ENCODE results near the gene CYYR1. TPM values are rescaled to one million over a fixed set of nuclear protein-coding genes. Genes with fewer than 3 reads are reported as not detected.

Gene CYYR1
- total RNA-seq: 6.2 TPM

GRCh38 chr21:26572702-26573381 is at the start of gene CYYR1:
Gene CYYR1 (minus strand): TSS chr21:26573286. CDS start chr21:26572940, 346 bp downstream.
- DNase-seq (ENCODE audit: low read depth in 2 of 3, low spot score in 2 of 3): peak in 1 of 3 donors; percentile 46

- no peak for DNase-seq (ENCODE audit: low read depth in 2 of 3, low spot score in 2 of 3)
Measured at GRCh38 chr21:26617176-26617575, 44.1 kb upstream of the CYYR1 start.

GRCh38 chr21:26614251-26614650 is 41.2 kb upstream of the CYYR1 start:
- DNase-seq (ENCODE audit: low read depth in 2 of 3, low spot score in 2 of 3): no peak

- no peak for DNase-seq (ENCODE audit: low read depth in 2 of 3, low spot score in 2 of 3)
Measured at GRCh38 chr21:26599261-26599660, 26.2 kb upstream of the CYYR1 start.

- no peak for DNase-seq (ENCODE audit: low read depth in 2 of 3, low spot score in 2 of 3)
Measured at GRCh38 chr21:26597981-26598380, 24.9 kb upstream of the CYYR1 start.

- no peak for DNase-seq (ENCODE audit: low read depth in 2 of 3, low spot score in 2 of 3)
Measured at GRCh38 chr21:26597031-26597430, 23.9 kb upstream of the CYYR1 start.

GRCh38 chr21:26595971-26596370 is 22.9 kb upstream of the CYYR1 start:
- DNase-seq (ENCODE audit: low read depth in 2 of 3, low spot score in 2 of 3): no peak

GRCh38 chr21:26593800-26594199 is 20.7 kb upstream of the CYYR1 start:
- DNase-seq (ENCODE audit: low read depth in 2 of 3, low spot score in 2 of 3): no peak

GRCh38 chr21:26591543-26591942 is 18.5 kb upstream of the CYYR1 start:
- no peak for DNase-seq (ENCODE audit: low read depth in 2 of 3, low spot score in 2 of 3)

- no peak for DNase-seq (ENCODE audit: low read depth in 2 of 3, low spot score in 2 of 3)
Measured at GRCh38 chr21:26588446-26588845, 15.4 kb upstream of the CYYR1 start.

- DNase-seq (ENCODE audit: low read depth in 2 of 3, low spot score in 2 of 3): no peak
Measured at GRCh38 chr21:26587736-26588201, 14.7 kb upstream of the CYYR1 start.

- no peak for DNase-seq (ENCODE audit: low read depth in 2 of 3, low spot score in 2 of 3)
Measured at GRCh38 chr21:26583769-26584168, 10.7 kb upstream of the CYYR1 start.

GRCh38 chr21:26581818-26582217 is 8.7 kb upstream of the CYYR1 start:
- DNase-seq (ENCODE audit: low read depth in 2 of 3, low spot score in 2 of 3): no peak

- peak in 1 of 3 donors; percentile 46 for DNase-seq (ENCODE audit: low read depth in 2 of 3, low spot score in 2 of 3)
Measured at GRCh38 chr21:26572076-26572701, 897 bp downstream of the CYYR1 start.

- no peak for DNase-seq (ENCODE audit: low read depth in 2 of 3, low spot score in 2 of 3)
Measured at GRCh38 chr21:26570203-26570602, 2.9 kb downstream of the CYYR1 start.

- DNase-seq (ENCODE audit: low read depth in 2 of 3, low spot score in 2 of 3): no peak
Measured at GRCh38 chr21:26565546-26565945, 7.5 kb downstream of the CYYR1 start.

- peak in 1 of 3 donors; percentile 29 for DNase-seq (ENCODE audit: low read depth in 2 of 3, low spot score in 2 of 3)
Measured at GRCh38 chr21:26565111-26565510, 8.0 kb downstream of the CYYR1 start.

GRCh38 chr21:26563856-26564503 is 9.1 kb downstream of the CYYR1 start:
- DNase-seq (ENCODE audit: low read depth in 2 of 3, low spot score in 2 of 3): peak in 1 of 3 donors; percentile 52

- DNase-seq (ENCODE audit: low read depth in 2 of 3, low spot score in 2 of 3): no peak
Measured at GRCh38 chr21:26560612-26561011, 12.5 kb downstream of the CYYR1 start.

- no peak for DNase-seq (ENCODE audit: low read depth in 2 of 3, low spot score in 2 of 3)
Measured at GRCh38 chr21:26559099-26559498, 14.0 kb downstream of the CYYR1 start.

- DNase-seq (ENCODE audit: low read depth in 2 of 3, low spot score in 2 of 3): no peak
Measured at GRCh38 chr21:26557106-26557505, 16.0 kb downstream of the CYYR1 start.

All from hematopoietic multipotent progenitor cell (in vitro differentiated cells).